ENCODE results near the gene HLA-E. TPM values are rescaled to one million over a fixed set of nuclear protein-coding genes. Genes with fewer than 3 reads are reported as not detected.

The HLA-E gene
- total and polyA plus RNA-seq, 2 experiments from 2014 or later: 15.6 to 36.0 TPM

DNA sequence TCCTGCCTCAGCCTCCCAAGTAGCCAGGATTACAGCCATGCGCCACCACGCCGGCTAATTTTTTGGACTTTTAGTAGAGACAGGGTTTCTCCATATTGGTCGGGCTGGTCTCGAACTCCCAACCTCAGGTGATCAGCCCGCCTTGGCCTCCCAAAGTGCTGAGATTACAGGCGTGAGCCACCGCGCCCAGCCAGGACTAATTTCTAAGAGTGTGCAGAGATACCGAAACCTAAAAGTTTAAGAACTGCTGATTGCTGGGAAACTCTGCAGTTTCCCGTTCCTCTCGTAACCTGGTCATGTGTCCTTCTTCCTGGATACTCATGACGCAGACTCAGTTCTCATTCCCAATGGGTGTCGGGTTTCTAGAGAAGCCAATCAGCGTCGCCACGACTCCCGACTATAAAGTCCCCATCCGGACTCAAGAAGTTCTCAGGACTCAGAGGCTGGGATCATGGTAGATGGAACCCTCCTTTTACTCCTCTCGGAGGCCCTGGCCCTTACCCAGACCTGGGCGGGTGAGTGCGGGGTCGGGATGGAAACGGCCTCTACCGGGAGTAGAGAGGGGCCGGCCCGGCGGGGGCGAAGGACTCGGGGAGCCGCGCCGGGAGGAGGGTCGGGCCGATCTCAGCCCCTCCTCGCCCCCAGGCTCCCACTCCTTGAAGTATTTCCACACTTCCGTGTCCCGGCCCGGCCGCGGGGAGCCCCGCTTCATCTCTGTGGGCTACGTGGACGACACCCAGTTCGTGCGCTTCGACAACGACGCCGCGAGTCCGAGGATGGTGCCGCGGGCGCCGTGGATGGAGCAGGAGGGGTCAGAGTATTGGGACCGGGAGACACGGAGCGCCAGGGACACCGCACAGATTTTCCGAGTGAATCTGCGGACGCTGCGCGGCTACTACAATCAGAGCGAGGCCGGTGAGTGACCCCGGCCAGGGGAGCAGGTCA, at the start of gene HLA-E (continued):
- no peak for TF ChIP-seq NANOG (IDR thresholded peaks at IDR 0.05; ENCODE audit: borderline replicate concordance)

DNA sequence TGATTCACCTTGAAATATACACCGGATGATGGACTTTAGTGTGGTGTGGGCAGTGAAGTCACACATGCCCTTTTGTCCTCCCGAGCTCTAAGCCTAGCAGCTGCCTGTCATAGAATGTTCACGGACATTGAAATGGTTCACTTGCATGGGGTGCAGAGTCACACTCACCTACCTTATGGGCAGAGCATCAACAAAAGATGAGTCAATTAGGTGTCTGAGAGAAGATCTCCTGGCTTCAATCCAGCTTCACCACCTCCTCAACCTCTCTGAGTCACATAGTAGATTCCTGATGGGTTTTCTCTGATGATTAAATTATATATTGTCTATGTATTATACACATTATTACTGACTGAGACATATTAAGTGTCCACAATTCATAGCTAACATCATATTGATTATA, 48.1 kb upstream of the HLA-E start:
- no peak overlapping the region for H3K4me2 ChIP-seq
- no peak overlapping the region for H3K4me3 Mint-ChIP-seq
- H3K79me2 ChIP-seq (replicated peaks; ENCODE audit: insufficient read depth): no peaks in the 10 kb centered on the region
- no peak overlapping the region for H3K4me3 ChIP-seq
- no peaks in the 10 kb centered on the region for H3F3A ChIP-seq (replicated peaks; ENCODE audit: low read depth)
- H3K9me3 Mint-ChIP-seq: no peaks in the 10 kb centered on the region
- peaks cover 69% of the 10 kb centered on the region for H3K27me3 ChIP-seq (ENCODE audit: insufficient read depth)
- no peak overlapping the region for H2AFZ ChIP-seq
- peaks cover 11% of the 10 kb centered on the region for H3K27me3 Mint-ChIP-seq (ENCODE audit: insufficient read depth, low read depth, poor library complexity)
- no peak overlapping the region for H3K27ac ChIP-seq (ENCODE audit: low read depth)
- H3K9me2 ChIP-seq (ENCODE audit: insufficient read depth): no peaks in the 10 kb centered on the region
- H3K27ac Mint-ChIP-seq: no peak overlapping the region
- no peaks in the 10 kb centered on the region for H4K20me1 ChIP-seq (replicated peaks; ENCODE audit: insufficient read depth)
- H3K4me1 Mint-ChIP-seq: peaks cover 4% of the 10 kb centered on the region; the same call in 1 of the 3 replicates
- H3K36me3 ChIP-seq (ENCODE audit: insufficient read depth): no peaks in the 10 kb centered on the region
- no peaks in the 10 kb centered on the region; the same call in 1 of the 2 replicates for H3K4me1 ChIP-seq (ENCODE audit: insufficient read depth)
- no peaks in the 10 kb centered on the region for H3K36me3 Mint-ChIP-seq (ENCODE audit: low read depth)
- TF ChIP-seq STAT1 (IDR thresholded peaks at IDR 0.05; ENCODE audit: unreplicated experiment) (no peak), POLR2AphosphoS5 (IDR thresholded peaks at IDR 0.05; ENCODE audit: low read depth) (no peak), NANOG (IDR thresholded peaks at IDR 0.05; ENCODE audit: borderline replicate concordance) (no peak), CREB1 (CRISPR knock-in tag; IDR thresholded peaks at IDR 0.05; ENCODE audit: low read depth) (no peak), ZNF331 (CRISPR knock-in tag; IDR thresholded peaks at IDR 0.05; ENCODE audit: low read depth) (no peak), EZH2phosphoT487 (IDR thresholded peaks at IDR 0.05; ENCODE audit: unreplicated experiment) (no peak), JUNB (IDR thresholded peaks at IDR 0.05; ENCODE audit: unreplicated experiment) (no peak), ZNF114 (CRISPR knock-in tag; IDR thresholded peaks at IDR 0.05) (no peak)
- TF ChIP-seq, protein P1, sequence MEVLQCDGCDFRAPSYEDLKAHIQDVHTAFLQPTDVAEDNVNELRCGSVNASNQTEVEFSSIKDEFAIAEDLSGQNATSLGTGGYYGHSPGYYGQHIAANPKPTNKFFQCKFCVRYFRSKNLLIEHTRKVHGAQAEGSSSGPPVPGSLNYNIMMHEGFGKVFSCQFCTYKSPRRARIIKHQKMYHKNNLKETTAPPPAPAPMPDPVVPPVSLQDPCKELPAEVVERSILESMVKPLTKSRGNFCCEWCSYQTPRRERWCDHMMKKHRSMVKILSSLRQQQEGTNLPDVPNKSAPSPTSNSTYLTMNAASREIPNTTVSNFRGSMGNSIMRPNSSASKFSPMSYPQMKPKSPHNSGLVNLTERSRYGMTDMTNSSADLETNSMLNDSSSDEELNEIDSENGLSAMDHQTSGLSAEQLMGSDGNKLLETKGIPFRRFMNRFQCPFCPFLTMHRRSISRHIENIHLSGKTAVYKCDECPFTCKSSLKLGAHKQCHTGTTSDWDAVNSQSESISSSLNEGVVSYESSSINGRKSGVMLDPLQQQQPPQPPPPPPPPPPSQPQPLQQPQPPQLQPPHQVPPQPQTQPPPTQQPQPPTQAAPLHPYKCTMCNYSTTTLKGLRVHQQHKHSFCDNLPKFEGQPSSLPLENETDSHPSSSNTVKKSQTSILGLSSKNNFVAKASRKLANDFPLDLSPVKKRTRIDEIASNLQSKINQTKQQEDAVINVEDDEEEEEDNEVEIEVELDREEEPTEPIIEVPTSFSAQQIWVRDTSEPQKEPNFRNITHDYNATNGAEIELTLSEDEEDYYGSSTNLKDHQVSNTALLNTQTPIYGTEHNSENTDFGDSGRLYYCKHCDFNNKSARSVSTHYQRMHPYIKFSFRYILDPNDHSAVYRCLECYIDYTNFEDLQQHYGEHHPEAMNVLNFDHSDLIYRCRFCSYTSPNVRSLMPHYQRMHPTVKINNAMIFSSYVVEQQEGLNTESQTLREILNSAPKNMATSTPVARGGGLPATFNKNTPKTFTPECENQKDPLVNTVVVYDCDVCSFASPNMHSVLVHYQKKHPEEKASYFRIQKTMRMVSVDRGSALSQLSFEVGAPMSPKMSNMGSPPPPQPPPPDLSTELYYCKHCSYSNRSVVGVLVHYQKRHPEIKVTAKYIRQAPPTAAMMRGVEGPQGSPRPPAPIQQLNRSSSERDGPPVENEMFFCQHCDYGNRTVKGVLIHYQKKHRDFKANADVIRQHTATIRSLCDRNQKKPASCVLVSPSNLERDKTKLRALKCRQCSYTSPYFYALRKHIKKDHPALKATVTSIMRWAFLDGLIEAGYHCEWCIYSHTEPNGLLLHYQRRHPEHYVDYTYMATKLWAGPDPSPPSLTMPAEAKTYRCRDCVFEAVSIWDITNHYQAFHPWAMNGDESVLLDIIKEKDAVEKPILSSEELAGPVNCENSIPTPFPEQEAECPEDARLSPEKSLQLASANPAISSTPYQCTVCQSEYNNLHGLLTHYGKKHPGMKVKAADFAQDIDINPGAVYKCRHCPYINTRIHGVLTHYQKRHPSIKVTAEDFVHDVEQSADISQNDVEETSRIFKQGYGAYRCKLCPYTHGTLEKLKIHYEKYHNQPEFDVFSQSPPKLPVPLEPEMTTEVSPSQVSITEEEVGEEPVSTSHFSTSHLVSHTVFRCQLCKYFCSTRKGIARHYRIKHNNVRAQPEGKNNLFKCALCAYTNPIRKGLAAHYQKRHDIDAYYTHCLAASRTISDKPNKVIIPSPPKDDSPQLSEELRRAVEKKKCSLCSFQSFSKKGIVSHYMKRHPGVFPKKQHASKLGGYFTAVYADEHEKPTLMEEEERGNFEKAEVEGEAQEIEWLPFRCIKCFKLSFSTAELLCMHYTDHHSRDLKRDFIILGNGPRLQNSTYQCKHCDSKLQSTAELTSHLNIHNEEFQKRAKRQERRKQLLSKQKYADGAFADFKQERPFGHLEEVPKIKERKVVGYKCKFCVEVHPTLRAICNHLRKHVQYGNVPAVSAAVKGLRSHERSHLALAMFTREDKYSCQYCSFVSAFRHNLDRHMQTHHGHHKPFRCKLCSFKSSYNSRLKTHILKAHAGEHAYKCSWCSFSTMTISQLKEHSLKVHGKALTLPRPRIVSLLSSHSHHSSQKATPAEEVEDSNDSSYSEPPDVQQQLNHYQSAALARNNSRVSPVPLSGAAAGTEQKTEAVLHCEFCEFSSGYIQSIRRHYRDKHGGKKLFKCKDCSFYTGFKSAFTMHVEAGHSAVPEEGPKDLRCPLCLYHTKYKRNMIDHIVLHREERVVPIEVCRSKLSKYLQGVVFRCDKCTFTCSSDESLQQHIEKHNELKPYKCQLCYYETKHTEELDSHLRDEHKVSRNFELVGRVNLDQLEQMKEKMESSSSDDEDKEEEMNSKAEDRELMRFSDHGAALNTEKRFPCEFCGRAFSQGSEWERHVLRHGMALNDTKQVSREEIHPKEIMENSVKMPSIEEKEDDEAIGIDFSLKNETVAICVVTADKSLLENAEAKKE (CRISPR knock-in tag; IDR thresholded peaks at IDR 0.05): no peak
- TF ChIP-seq, protein P2, sequence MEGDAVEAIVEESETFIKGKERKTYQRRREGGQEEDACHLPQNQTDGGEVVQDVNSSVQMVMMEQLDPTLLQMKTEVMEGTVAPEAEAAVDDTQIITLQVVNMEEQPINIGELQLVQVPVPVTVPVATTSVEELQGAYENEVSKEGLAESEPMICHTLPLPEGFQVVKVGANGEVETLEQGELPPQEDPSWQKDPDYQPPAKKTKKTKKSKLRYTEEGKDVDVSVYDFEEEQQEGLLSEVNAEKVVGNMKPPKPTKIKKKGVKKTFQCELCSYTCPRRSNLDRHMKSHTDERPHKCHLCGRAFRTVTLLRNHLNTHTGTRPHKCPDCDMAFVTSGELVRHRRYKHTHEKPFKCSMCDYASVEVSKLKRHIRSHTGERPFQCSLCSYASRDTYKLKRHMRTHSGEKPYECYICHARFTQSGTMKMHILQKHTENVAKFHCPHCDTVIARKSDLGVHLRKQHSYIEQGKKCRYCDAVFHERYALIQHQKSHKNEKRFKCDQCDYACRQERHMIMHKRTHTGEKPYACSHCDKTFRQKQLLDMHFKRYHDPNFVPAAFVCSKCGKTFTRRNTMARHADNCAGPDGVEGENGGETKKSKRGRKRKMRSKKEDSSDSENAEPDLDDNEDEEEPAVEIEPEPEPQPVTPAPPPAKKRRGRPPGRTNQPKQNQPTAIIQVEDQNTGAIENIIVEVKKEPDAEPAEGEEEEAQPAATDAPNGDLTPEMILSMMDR (conservative IDR thresholded peaks at IDR 0.05; ENCODE audit: low read depth in 2 of 2): no peak
- DNase-seq (ENCODE audit: low spot score): no peak
- no peak for ATAC-seq
